Testis (tissue), 3 donors: ENCODE data around the gene CACNG6. TPM values are rescaled to one million over a fixed set of nuclear protein-coding genes. Genes with fewer than 3 reads are reported as not detected.

ENCODE experiments used
- DNase-seq: peaks from one replicate; pipeline ENCODE4 v3.0.0-alpha.2; 2019
- H3K27ac ChIP-seq, 2 donors: fragments of 200-600 bp; sonication (generic); one replicate each; pipeline ENCODE4 v1.5.1; 2019
- H3K27me3 ChIP-seq: fragments of 200-600 bp; sonication (generic); one replicate; pipeline ENCODE4 v1.5.1; 2019
- H3K36me3 ChIP-seq: fragments of 200-600 bp; sonication (generic); one replicate; pipeline ENCODE4 v1.5.1; 2017; ENCODE audit warnings: low read depth; ENCODE audit errors: missing control alignments
- H3K4me1 ChIP-seq: fragments of 200-600 bp; sonication (generic); one replicate; pipeline ENCODE4 v1.5.1; 2019
- H3K4me3 ChIP-seq, 2 donors: fragments of 200-600 bp; sonication (generic); one replicate each; pipeline ENCODE4 v1.5.1; 2017 to 2019
- H3K9me3 ChIP-seq: fragments of 200-600 bp; sonication (generic); one replicate; pipeline ENCODE4 v1.5.1; 2017
- POLR2A ChIP-seq: fragments of 450-650 bp; IDR thresholded peaks from one replicate; pipeline ENCODE4 v1.6.1; 2017; ENCODE audit warnings: antibody characterized with exemption, mild to moderate bottlenecking, moderate library complexity
- WGBS, 2 donors: methylation state at CpG; one replicate each; pipeline ENCODE4 v1.1.5; 2018; 5-methylcytosine and 5-hydroxymethylcytosine counted together
- intact Hi-C: fragments of 100-400 bp; cut with DNase I; formaldehyde crosslinking; loops from one replicate; pipeline ENCODE4 v1.15.1; 2023; ENCODE audit warnings: low total_unique reads
- polyA plus RNA-seq: library from polyadenylated mRNA; stranded (reverse); fragments of 350-450 nt; fragmentation: Illumina TruSeq; extraction: RNeasy Lipid Tissue Mini Kit (QIAGEN cat#74804); gene quantifications from one replicate; pipeline ENCODE4 v1.2.3, GENCODE V29; 2014; ENCODE audit warnings: low read depth, low replicate concordance; ENCODE audit not compliant: insufficient read depth
- total RNA-seq, 2 donors: library from RNA; depleted of rRNA; stranded (reverse); fragments of >200 nt; gene quantifications; one replicate each; pipeline ENCODE4 v1.2.3, GENCODE V29; 2016
- TF ChIP-seq, protein P1 (sequence below), 3 experiments: fragments of 450-650 bp in 2 of 3; fragments of 200-600 bp in 1 of 3; sonication (generic) in 1 of 3; IDR thresholded peaks; one replicate each; pipeline ENCODE4 v1.5.1; 2016 to 2019; ENCODE audit warnings: antibody characterized with exemption in 3 of 3, mild to moderate bottlenecking in 2 of 3, moderate library complexity in 1 of 3

The CACNG6 gene
- total and polyA plus RNA-seq, 3 donors from 2014 or later = 2.1 to 5.5 (median 5.3) TPM

DNA sequence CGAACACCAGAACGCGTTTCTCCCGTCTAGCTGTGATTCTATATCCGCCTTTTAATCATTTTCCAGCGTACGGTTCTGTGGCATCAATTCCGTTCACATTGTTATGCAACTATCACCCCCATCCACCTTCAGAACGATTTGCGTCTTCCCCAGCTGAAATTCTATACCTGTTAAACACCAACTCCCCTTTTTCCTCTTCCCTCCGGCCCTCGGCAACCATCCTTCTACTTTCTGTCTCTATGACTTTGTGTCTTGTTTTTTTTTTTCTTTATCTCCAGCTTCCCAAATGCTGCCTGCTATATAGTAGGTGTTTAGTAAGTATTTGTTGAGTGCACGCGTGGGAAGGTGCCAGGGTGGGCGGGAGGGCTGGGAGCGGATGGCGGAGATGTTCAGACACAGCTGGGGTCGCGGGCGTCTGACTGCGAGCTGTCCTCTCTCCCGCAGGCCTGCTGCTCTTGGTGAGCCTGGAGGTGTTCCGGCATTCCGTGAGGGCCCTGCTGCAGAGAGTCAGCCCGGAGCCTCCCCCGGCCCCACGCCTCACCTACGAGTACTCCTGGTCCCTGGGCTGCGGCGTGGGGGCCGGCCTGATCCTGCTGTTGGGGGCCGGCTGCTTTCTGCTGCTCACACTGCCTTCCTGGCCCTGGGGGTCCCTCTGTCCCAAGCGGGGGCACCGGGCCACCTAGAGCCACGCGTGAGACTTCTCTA lies 20.2 kb downstream of the CACNG6 start:
- Histone ChIP-seq H3K27ac (no peak overlapping the region), H3K4me1 (no peaks in the 10 kb centered on the region), H3K9me3 (no peaks in the 10 kb centered on the region), H3K4me3 (no peak overlapping the region), H3K36me3 (no peaks in the 10 kb centered on the region), H3K27me3 (no peaks in the 10 kb centered on the region)
- WGBS, 2 donors = 15 to 25% methylated on average over 21 to 36 of the region's 36 CpGs
- intact Hi-C loops = no loop called here
- no peak for DNase-seq
- TF ChIP-seq POLR2A = no peak
- TF ChIP-seq, protein P1, sequence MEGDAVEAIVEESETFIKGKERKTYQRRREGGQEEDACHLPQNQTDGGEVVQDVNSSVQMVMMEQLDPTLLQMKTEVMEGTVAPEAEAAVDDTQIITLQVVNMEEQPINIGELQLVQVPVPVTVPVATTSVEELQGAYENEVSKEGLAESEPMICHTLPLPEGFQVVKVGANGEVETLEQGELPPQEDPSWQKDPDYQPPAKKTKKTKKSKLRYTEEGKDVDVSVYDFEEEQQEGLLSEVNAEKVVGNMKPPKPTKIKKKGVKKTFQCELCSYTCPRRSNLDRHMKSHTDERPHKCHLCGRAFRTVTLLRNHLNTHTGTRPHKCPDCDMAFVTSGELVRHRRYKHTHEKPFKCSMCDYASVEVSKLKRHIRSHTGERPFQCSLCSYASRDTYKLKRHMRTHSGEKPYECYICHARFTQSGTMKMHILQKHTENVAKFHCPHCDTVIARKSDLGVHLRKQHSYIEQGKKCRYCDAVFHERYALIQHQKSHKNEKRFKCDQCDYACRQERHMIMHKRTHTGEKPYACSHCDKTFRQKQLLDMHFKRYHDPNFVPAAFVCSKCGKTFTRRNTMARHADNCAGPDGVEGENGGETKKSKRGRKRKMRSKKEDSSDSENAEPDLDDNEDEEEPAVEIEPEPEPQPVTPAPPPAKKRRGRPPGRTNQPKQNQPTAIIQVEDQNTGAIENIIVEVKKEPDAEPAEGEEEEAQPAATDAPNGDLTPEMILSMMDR (IDR thresholded peaks at IDR 0.05) = no peak

DNA sequence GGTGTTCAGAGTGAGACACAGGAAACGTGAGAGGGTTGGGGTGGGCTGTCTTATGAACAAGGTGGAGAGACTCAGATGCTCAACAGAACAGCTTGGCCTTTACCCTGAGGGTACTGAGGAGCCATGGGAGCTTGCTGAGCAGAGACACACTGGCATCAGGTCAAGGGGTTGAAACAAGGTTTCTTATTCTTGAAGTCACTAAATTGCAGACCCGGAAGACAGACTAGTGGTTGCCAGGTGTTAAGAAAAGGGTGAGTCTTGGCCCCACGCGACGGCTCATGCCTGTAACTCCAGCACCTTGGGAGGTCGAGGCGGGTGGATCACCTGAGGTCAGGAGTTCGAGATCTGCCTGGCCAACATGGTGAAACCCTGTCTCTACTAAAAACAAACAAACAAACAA lies 22.4 kb downstream of the CACNG6 start:
- no peak for DNase-seq
- Histone ChIP-seq H3K36me3 (no peaks in the 10 kb centered on the region), H3K9me3 (no peaks in the 10 kb centered on the region), H3K27me3 (no peaks in the 10 kb centered on the region), H3K27ac (no peak overlapping the region), H3K4me1 (no peaks in the 10 kb centered on the region), H3K4me3 (no peak overlapping the region)
- intact Hi-C loops = no loop called here
- TF ChIP-seq, protein P1 (IDR thresholded peaks at IDR 0.05) = no peak
- no peak for TF ChIP-seq POLR2A
- WGBS, 2 donors = 76 to 77% methylated on average over 8 of the region's 8 CpGs

- 57 to 71% methylated on average over 19 of the region's 19 CpGs for WGBS, 2 donors
- Histone ChIP-seq H3K27me3 (no peaks in the 10 kb centered on the region), H3K4me3 (no peak overlapping the region), H3K4me1 (no peaks in the 10 kb centered on the region), H3K9me3 (no peaks in the 10 kb centered on the region), H3K36me3 (no peaks in the 10 kb centered on the region), H3K27ac (no peak overlapping the region)
- intact Hi-C loops = no loop called here
- no peak for DNase-seq
- TF ChIP-seq, protein P1 (IDR thresholded peaks at IDR 0.05) = no peak
- no peak for TF ChIP-seq POLR2A
Measured at GRCh38 chr19:54014920-54015560, 23.6 kb downstream of the CACNG6 start.

DNA sequence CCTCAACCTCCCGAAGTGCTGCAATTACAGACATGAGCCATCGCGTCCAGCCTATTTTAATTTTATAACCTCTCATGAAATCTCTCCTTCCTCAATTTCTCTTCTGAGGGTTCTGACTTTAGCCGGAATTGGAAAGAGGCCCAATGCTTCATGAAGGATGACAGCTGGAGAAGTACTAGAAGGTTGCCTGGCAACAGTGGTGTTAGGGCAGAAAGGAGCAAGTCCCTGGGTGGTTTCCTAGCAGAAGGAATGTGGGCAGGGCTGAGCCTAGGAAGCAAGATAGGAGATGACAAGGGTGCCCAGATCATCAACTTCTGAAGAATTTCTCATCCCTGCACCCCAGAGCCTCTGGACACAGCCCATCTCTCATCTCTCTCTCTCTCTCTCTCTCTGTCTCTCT lies 25.8 kb downstream of the CACNG6 start:
- Histone ChIP-seq H3K4me1 (no peaks in the 10 kb centered on the region), H3K36me3 (no peaks in the 10 kb centered on the region), H3K27ac (no peak overlapping the region), H3K27me3 (no peaks in the 10 kb centered on the region), H3K9me3 (no peaks in the 10 kb centered on the region), H3K4me3 (no peak overlapping the region)
- WGBS, 2 donors = 87 to 89% methylated on average over 4 of the region's 4 CpGs
- intact Hi-C loops = no loop called here
- no peak for DNase-seq
- no peak for TF ChIP-seq POLR2A
- TF ChIP-seq, protein P1 (IDR thresholded peaks at IDR 0.05) = no peak
